ENCODE data around the gene MLYCD.
"Not testable (repeated sequence)": the region's sequence is repeated elsewhere in the genome, so short reads cannot be mapped to it uniquely, and the experiment has no call there.

Gene MLYCD

GRCh38 chr16:83940630-83941378, 41.9 kb downstream of the MLYCD start:
- DNase-seq (ENCODE audit: low read depth), result no peak

- not testable (repeated sequence) for DNase-seq (ENCODE audit: low read depth)
These were observed 42.6 kb downstream of the MLYCD start for GRCh38 chr16:83941546-83941945.

GRCh38 chr16:83942074-83942473, 43.2 kb downstream of the MLYCD start:
- DNase-seq (ENCODE audit: low read depth), result no peak

GRCh38 chr16:83942815-83943515, 44.0 kb downstream of the MLYCD start:
- no peak for DNase-seq (ENCODE audit: low read depth)

- DNase-seq (ENCODE audit: low read depth), result no peak
These were observed 44.7 kb downstream of the MLYCD start for GRCh38 chr16:83943516-83944050.

- DNase-seq (ENCODE audit: low read depth), result no peak
These were observed 46.7 kb downstream of the MLYCD start for GRCh38 chr16:83945587-83945986.

GRCh38 chr16:83946154-83946780, 47.4 kb downstream of the MLYCD start:
- no peak for DNase-seq (ENCODE audit: low read depth)

GRCh38 chr16:83946781-83947566, 48.1 kb downstream of the MLYCD start:
- no peak for DNase-seq (ENCODE audit: low read depth)

GRCh38 chr16:83947642-83948234, 48.8 kb downstream of the MLYCD start:
- DNase-seq (ENCODE audit: low read depth), result no peak

- DNase-seq (ENCODE audit: low read depth), result no peak
These were observed 50.2 kb downstream of the MLYCD start for GRCh38 chr16:83948914-83949723.

GRCh38 chr16:83949724-83950001, 50.7 kb downstream of the MLYCD start:
- DNase-seq (ENCODE audit: low read depth), result no peak

- not testable (repeated sequence) for DNase-seq (ENCODE audit: low read depth)
These were observed 52.0 kb downstream of the MLYCD start for GRCh38 chr16:83950862-83951399.

- DNase-seq (ENCODE audit: low read depth), result no peak
These were observed 52.6 kb downstream of the MLYCD start for GRCh38 chr16:83951544-83951943.

GRCh38 chr16:83952587-83952939, 53.6 kb downstream of the MLYCD start:
- no peak for DNase-seq (ENCODE audit: low read depth)

GRCh38 chr16:83952940-83953795, 54.3 kb downstream of the MLYCD start, which contains the start of gene OSGIN1:
OSGIN1 (plus strand) TSS chr16:83953240; CDS start chr16:83957672, 4,432 bp downstream.
- DNase-seq (ENCODE audit: low read depth), result peak; percentile 87

GRCh38 chr16:83953796-83954576, 55.1 kb downstream of the MLYCD start:
- DNase-seq (ENCODE audit: low read depth), result no peak

- peak; percentile 49 for DNase-seq (ENCODE audit: low read depth)
These were observed 55.7 kb downstream of the MLYCD start for GRCh38 chr16:83954577-83955016.

- no peak for DNase-seq (ENCODE audit: low read depth)
These were observed 56.6 kb downstream of the MLYCD start for GRCh38 chr16:83955218-83956130.

Data from HS-27A (cell line).